Endometrial microvascular endothelial cells (primary cell): ENCODE measurements around the gene PECR. TPM values are rescaled to one million over a fixed set of nuclear protein-coding genes. Genes with fewer than 3 reads are reported as not detected.

ENCODE experiments used
- total RNA-seq: library from RNA; depleted of rRNA; stranded (reverse); fragments of >200 nt; gene quantifications from one replicate; pipeline ENCODE4 v1.2.3, GENCODE V29; 2015; ENCODE audit errors: inconsistent ontology term

Gene PECR
- total RNA-seq, 1 donor from 2014 or later: 3.5 TPM

Other genes with a start within 250 kb of the PECR start
- 5.9 TPM for gene MREG, start 68.3 kb downstream of the PECR start, total RNA-seq
- gene TMEM169, start 110 bp upstream of the PECR start, total RNA-seq: 0.46 TPM
- 286 TPM for gene XRCC5, start 27.5 kb upstream of the PECR start, total RNA-seq